HepG2 (cell line): ENCODE results near the gene BTBD17. TPM values are rescaled to one million over a fixed set of nuclear protein-coding genes. Genes with fewer than 3 reads are reported as not detected.

Experiments used
- ATAC-seq: fragments of 200-7000 bp; cut with Tn5 transposase; 3 replicates; pipeline ENCODE4 v1.9.1; 2020; ENCODE audit warnings: mild to moderate bottlenecking, moderate library complexity
- BruUV-seq: library from RNA; stranded (reverse); fragments of 400-500 nt; replicated peaks from 2 replicates; lab custom pipeline; 2021; lab: Mats Ljungman, UMichigan
- CTCF ChIA-PET: fragments of 300-600 bp; formaldehyde crosslinking; extraction: SDS; loops from one replicate; lab custom pipeline; 2021; ENCODE audit warnings: low total read pairs, inconsistent platforms, low intra/inter-chr PET ratio; lab: Yijun Ruan, JAX
- POLR2A ChIA-PET: fragments of 350-600 bp; sonication (Branson Sonifier 250); formaldehyde crosslinking; loops from one replicate; lab custom pipeline; 2020; ENCODE audit warnings: antibody characterized with exemption, inconsistent platforms; lab: Yijun Ruan, JAX
- DNase-seq: peaks from one replicate; pipeline ENCODE4 v3.0.0-alpha.2; 2015; ENCODE audit warnings: low spot score
- FAIRE-seq: peaks from 3 replicates; lab custom pipeline; 2011; peaks lifted over from hg19 to GRCh38; lab: Jason Lieb, UNC
- H2AFZ ChIP-seq: one replicate; pipeline ENCODE4 v1.6.1; 2011; ENCODE audit warnings: low read length, inconsistent platforms
- H3K27ac ChIP-seq: fragments of 300-600 bp; 3 replicates; pipeline ENCODE4 v1.8.0; 2011; ENCODE audit warnings: mixed run types, mild to moderate bottlenecking, mixed read lengths, low read length, inconsistent platforms; ENCODE audit not compliant: insufficient read depth; ENCODE audit errors: extremely low read length
- H3K27me3 ChIP-seq, 2 experiments: fragments of 200-600 bp in 1 of 2; 2 replicates in 1 of 2; 3 replicates in 1 of 2; pipeline versions ENCODE4 v1.6.0 to v1.8.0; 2011; ENCODE audit warnings: low read length in 2 of 2, mild to moderate bottlenecking in 2 of 2, moderate library complexity in 2 of 2, inconsistent platforms in 1 of 2; ENCODE audit not compliant: insufficient read depth in 2 of 2, control insufficient read depth in 1 of 2
- H3K36me3 ChIP-seq, 2 experiments: fragments of 200-600 bp in 1 of 2; replicated peaks in 1 of 2; 2 replicates in 1 of 2; 3 replicates in 1 of 2; pipeline versions ENCODE4 v1.5.1 to v1.8.0; 2011; ENCODE audit warnings: low read length in 2 of 2, inconsistent platforms in 1 of 2; ENCODE audit not compliant: insufficient read depth in 2 of 2, control insufficient read depth in 1 of 2
- H3K4me1 ChIP-seq: 2 replicates; pipeline ENCODE4 v1.5.1; 2012; ENCODE audit warnings: low read length, inconsistent platforms; ENCODE audit not compliant: insufficient read depth
- H3K4me2 ChIP-seq: 2 replicates; pipeline ENCODE4 v1.6.0; 2011; ENCODE audit warnings: low read depth, low read length, inconsistent platforms
- H3K4me3 ChIP-seq, 3 experiments: fragments of 200-600 bp in 1 of 3; sonication (generic), shearing (Covaris generic) in 1 of 3; replicated peaks in 1 of 3; 2 replicates each; pipeline ENCODE4 v1.5.1; 2011 to 2016; ENCODE audit warnings: low read length in 3 of 3, inconsistent platforms in 2 of 3, low read depth in 2 of 3, mild to moderate bottlenecking in 2 of 3, control low read depth in 1 of 3, mixed read lengths in 1 of 3; ENCODE audit not compliant: insufficient read depth in 1 of 3
- H3K79me2 ChIP-seq: one replicate; pipeline ENCODE4 v1.6.1; 2011; ENCODE audit warnings: low read length, inconsistent platforms; ENCODE audit not compliant: insufficient read depth
- H3K9ac ChIP-seq: 2 replicates; pipeline ENCODE4 v1.6.0; 2011; ENCODE audit warnings: mild to moderate bottlenecking, low read depth, low read length, inconsistent platforms; ENCODE audit not compliant: insufficient read depth
- H3K9me3 ChIP-seq: 2 replicates; pipeline ENCODE4 v1.5.1; 2012; ENCODE audit warnings: mild to moderate bottlenecking, low read length
- H4K20me1 ChIP-seq: 2 replicates; pipeline ENCODE4 v1.6.0; 2011; ENCODE audit warnings: inconsistent platforms, mild to moderate bottlenecking, low read length, moderate library complexity; ENCODE audit not compliant: insufficient read depth
- HDAC2 ChIP-seq: sonication (generic); formaldehyde crosslinking; IDR thresholded peaks from 2 replicates; pipeline ENCODE4 v1.4.0; 2020; ENCODE audit warnings: missing genetic modification reagents
- NFRKB ChIP-seq: fragments of 450-650 bp; IDR thresholded peaks from 2 replicates; pipeline ENCODE4 v1.6.1; 2017
- ZKSCAN5 ChIP-seq: sonication (generic); formaldehyde crosslinking; IDR thresholded peaks from 2 replicates; pipeline ENCODE4 v1.5.1; 2020; ENCODE audit warnings: mild to moderate bottlenecking, missing genetic modification reagents
- ZNF142 ChIP-seq: sonication (generic); formaldehyde crosslinking; IDR thresholded peaks from 2 replicates; pipeline ENCODE4 v1.4.0; 2020; ENCODE audit warnings: missing genetic modification reagents
- ZNF160 ChIP-seq: sonication (generic); formaldehyde crosslinking; IDR thresholded peaks from 2 replicates; pipeline ENCODE4 v1.8.0; 2022; ENCODE audit warnings: mild to moderate bottlenecking, inconsistent platforms, missing genetic modification reagents
- ZNF598 ChIP-seq: sonication (generic); formaldehyde crosslinking; IDR thresholded peaks from 2 replicates; pipeline ENCODE4 v1.5.1; 2020; ENCODE audit warnings: mild to moderate bottlenecking, missing genetic modification reagents, borderline replicate concordance
- ZNF772 ChIP-seq: sonication (generic); formaldehyde crosslinking; IDR thresholded peaks from 2 replicates; pipeline ENCODE4 v1.5.0; 2020; ENCODE audit warnings: mild to moderate bottlenecking, missing genetic modification reagents
- ZSCAN31 ChIP-seq: sonication (generic); formaldehyde crosslinking; IDR thresholded peaks from 2 replicates; pipeline ENCODE4 v1.5.0; 2020; ENCODE audit warnings: low read depth, mild to moderate bottlenecking, missing genetic modification reagents
- WGBS: methylation state at CpG from one replicate; pipeline ENCODE4 v1.1.6; 2017; ENCODE audit warnings: low lambda C conversion rate; 5-methylcytosine and 5-hydroxymethylcytosine counted together
- in situ Hi-C: cut with HindIII; loops from 2 replicates; pipeline ENCODE4 v1.10.0; 2017; ENCODE audit warnings: low pct_unique_long_range_greater_than_20kb; ENCODE audit not compliant: extremely low pct_ligation_motif_present
- intact Hi-C: fragments of 100-400 bp; cut with micrococcal nuclease; formaldehyde crosslinking; loops from one replicate; pipeline ENCODE4 v1.10.0; 2022; ENCODE audit not compliant: unreplicated experiment
- polyA plus RNA-seq, 8 experiments: library from polyadenylated mRNA; depleted of rRNA in 3 of 8; stranded (reverse) in 7 of 8; unstranded in 1 of 8; fragments of >200 nt; fragmentation: Illumina TruSeq in 4 of 8; extraction: Trizol in 4 of 8; gene quantifications; 2 replicates each; pipeline versions ENCODE4 v1.2.1 to v1.2.3, GENCODE V29; 2011 to 2016; ENCODE audit warnings: low read depth in 4 of 8, missing spikeins in 1 of 8, mixed read lengths in 1 of 8; ENCODE audit not compliant: insufficient read depth in 1 of 8
- total RNA-seq, 5 experiments: library from RNA; depleted of rRNA; stranded (reverse); fragments of >200 nt; fragmentation: Illumina TruSeq; extraction: Trizol; gene quantifications; 2 replicates each; pipeline ENCODE4 v1.2.3, GENCODE V29; 2016; ENCODE audit warnings: low read depth in 1 of 5

BTBD17 gene
- total and polyA plus RNA-seq, 2 of the 13 experiments (the other 11 are each of a cell fraction or from before 2014, with no cell fraction given): not detected

GRCh38 chr17:74360899-74361229, 804 bp downstream of the BTBD17 start (continued):
- TF ChIP-seq NFRKB (no peak), ZNF160 (CRISPR knock-in tag) (no peak), ZNF772 (CRISPR knock-in tag) (no peak), ZNF142 (no peak), ZSCAN31 (CRISPR knock-in tag) (no peak), ZKSCAN5 (CRISPR knock-in tag) (no peak), HDAC2 (CRISPR knock-in tag) (no peak)

GRCh38 chr17:74359916-74360315, 1.8 kb downstream of the BTBD17 start:
- Histone ChIP-seq H3K4me1 (no peaks in the 10 kb centered on the region), H4K20me1 (peaks cover 3% of the 10 kb centered on the region; the same call in 1 of the 2 replicates), H3K4me3 (no peak overlapping the region), H3K27ac (no peak overlapping the region), H3K79me2 (no peaks in the 10 kb centered on the region), H3K27me3 (peaks cover 9 to 77% of the 10 kb centered on the region in 2 experiments; a peak in 4 of 5 replicates), H2AFZ (no peak overlapping the region), H3K36me3 (no peaks in the 10 kb centered on the region), H3K4me2 (no peak overlapping the region), H3K9me3 (no peaks in the 10 kb centered on the region), H3K9ac (no peak overlapping the region)
- no peak for FAIRE-seq
- intact Hi-C loops (no loop called here), in situ Hi-C loops (no loop called here)
- ChIA-PET CTCF (no interaction called here), POLR2A (no interaction called here)
- no TSS peak for BruUV-seq
- no peak for DNase-seq
- no peak for ATAC-seq
- 47% methylated on average over 4 of the region's 22 CpGs for WGBS
- TF ChIP-seq ZNF598 (CRISPR knock-in tag): no peak
